ENCODE data around the gene TSPAN14.
A peak's percentile ranks its signal among the peaks of the same experiment; 100 is the strongest.
"Not testable (repeated sequence)": the region's sequence is repeated elsewhere in the genome, so short reads cannot be mapped to it uniquely, and the experiment has no call there.

TSPAN14 gene

DNA sequence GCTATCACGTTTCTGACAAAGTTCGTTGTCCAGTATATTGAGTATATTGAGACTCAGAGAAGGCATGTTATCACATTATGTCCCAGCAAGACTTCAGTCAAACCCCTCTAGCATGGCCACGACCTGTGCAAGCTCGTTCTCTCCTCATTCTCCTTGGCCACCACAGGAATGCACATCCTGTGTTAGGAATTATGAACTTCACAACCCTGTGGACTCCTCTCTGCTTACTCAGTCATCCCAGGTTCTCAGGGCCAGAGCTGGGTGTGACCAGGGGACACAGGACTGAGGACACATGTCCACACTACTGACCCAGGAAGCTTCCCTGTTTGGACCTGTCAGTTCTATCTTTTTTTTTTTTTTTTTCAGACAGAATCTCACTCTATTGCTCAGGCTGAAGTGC lies 87.9 kb downstream of the TSPAN14 start:
- no peak for DNase-seq (ENCODE audit: low spot score)

DNA sequence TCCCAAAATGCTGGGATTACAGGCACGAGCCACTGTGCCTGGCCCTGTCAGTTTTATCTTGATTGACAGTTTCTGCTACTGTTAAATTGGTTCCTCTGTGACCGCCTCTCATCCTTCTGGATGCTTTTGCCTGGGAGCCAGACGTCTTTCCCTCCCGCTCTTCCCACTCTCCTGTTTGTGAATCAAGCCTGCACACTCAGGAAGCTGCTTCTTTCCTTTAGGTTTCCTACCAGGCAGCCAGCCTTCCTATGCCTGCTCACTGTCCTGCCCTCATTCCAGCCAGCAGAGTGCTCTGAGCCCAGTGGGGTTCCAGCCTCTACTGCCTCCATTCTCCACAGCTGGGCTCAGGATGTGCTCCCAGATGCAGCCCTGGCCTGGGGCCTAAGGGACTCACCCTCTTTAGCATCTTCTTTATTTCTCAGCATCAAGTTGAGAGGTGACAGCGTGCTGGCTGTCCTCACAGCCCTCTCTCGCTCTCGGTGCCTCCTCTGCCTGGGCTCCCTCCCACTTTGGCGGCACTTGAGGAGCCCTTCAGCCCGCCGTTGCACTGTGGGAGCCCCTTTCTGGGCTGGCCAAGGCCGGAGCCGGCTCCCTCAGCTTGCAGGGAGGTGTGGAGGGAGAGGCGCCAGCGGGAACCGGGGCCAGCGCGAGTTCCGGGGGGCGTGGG lies 88.7 kb downstream of the TSPAN14 start:
- no peak for DNase-seq (ENCODE audit: low spot score)

DNA sequence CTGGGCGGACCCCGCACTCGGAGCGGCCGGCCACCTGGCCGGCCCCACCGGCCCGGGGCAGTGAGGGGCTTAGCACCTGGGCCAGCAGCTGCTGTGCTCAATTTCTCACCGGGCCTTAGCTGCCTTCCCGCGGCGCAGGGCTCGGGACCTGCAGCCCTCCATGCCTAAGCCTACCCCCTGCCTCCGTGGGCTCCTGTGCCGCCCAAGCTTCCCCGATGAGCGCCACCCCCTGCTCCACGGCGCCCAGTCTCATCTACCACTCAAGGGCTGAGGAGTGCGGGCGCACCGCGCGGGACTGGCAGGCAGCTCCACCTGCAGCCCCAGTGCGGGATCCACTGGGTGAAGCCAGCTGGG lies 89.2 kb downstream of the TSPAN14 start:
- not testable (repeated sequence) for DNase-seq (ENCODE audit: low spot score)

- DNase-seq (ENCODE audit: low spot score), result no peak
Observed at GRCh38 chr10:80544316-80544953, 90.3 kb downstream of the TSPAN14 start.

- DNase-seq (ENCODE audit: low spot score), result no peak
Observed at GRCh38 chr10:80545258-80545881, 91.3 kb downstream of the TSPAN14 start.

GRCh38 chr10:80552151-80552646 lies 98.1 kb downstream of the TSPAN14 start:
- DNase-seq (ENCODE audit: low spot score), result peak; percentile 44

DNA sequence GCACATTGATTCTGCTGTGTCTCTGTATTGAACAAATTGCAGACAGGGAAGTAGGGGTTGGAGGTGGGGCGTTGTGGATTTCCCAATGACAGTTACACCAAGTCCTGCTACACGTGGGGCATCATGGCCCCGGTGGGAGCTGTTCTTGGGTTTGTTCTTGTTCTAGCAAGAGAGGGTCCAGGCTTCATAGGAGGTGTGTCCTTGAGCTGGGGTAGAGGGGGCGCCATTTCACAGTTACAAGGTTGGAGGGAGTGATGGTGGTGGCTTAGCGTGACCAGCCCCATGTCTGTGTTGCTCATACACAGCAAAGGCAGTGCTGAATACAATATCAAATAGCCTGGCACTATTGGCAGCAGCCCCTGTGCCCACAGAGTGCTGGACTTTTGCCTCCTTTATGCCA lies 99.3 kb downstream of the TSPAN14 start:
- DNase-seq (ENCODE audit: low spot score), result no peak

- no peak for DNase-seq (ENCODE audit: low spot score)
Observed at GRCh38 chr10:80554050-80554449, 99.9 kb downstream of the TSPAN14 start.

DNA sequence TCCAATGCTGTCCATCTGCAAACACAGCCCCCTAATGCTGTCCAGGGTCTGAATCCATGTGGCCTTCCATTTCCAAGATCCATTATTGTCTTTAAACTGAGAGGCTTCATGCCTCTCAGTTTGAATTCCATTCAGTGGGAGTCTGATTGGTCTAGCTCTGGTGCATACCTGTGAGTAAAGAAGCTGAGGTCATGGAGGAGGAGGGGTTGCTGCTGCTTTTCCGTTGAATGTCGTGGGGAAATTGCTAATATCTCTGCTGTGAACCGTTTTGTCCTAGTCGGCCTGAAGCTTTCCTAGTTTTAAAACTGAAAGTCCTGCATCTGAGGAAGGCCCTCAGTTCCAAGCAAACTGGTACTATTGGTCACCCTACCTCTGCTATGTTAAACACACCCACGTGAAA lies 101.3 kb downstream of the TSPAN14 start:
- no peak for DNase-seq (ENCODE audit: low spot score)

- DNase-seq (ENCODE audit: low spot score), result no peak
Observed at GRCh38 chr10:80561950-80562349, 107.8 kb downstream of the TSPAN14 start.

- no peak for DNase-seq (ENCODE audit: low spot score)
Observed at GRCh38 chr10:80567292-80567691, 113.2 kb downstream of the TSPAN14 start.

GRCh38 chr10:80569131-80569895 lies 115.2 kb downstream of the TSPAN14 start:
- no peak for DNase-seq (ENCODE audit: low spot score)

DNA sequence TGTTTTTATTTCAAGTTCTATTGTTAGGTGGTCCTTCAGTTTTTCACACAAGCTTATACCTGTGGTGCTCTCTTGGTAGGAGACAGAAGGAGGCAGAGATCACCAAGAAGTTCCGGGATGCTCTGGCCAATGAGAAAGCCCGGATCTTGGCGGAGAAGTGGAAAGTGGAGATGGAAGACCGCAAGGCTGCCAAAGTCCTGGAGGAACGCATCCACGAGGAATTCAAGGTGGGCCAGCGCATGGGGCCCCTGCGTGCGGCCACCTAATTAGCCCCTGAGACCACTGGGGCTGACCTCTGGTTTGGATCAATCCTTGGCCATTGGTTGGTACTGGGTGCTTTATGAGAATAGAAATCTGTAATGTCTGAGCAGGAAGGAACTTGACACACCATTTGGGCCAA lies 117.2 kb downstream of the TSPAN14 start:
- DNase-seq (ENCODE audit: low spot score), result no peak

DNA sequence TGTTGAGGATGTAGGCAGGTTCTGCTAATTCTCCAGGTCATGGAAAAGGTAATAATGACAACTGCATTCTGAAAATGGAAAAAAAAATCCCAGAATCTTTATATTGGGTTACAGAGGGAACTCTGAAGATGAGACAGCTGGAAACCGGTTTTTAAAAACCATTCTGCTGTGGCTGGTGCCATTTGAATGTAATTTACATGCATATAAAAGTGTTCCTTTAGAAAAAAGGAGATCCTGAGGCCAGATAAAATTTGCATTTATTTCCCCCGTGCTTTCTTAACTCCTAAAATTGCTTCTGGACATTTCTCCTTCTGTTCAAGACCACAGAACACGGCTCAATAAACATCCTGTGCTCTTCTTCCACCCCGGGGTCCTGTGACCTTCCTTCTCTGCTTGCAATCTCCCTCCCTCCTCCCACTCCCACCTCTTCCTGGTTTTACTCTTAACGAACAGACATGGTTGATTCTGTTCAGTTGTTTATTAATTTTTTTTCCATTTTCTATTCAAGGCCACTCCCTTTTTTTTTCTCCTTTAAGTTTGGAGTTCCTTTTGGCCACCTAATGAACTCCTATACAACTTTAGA lies 125.2 kb downstream of the TSPAN14 start:
- no peak for DNase-seq (ENCODE audit: low spot score)

DNA sequence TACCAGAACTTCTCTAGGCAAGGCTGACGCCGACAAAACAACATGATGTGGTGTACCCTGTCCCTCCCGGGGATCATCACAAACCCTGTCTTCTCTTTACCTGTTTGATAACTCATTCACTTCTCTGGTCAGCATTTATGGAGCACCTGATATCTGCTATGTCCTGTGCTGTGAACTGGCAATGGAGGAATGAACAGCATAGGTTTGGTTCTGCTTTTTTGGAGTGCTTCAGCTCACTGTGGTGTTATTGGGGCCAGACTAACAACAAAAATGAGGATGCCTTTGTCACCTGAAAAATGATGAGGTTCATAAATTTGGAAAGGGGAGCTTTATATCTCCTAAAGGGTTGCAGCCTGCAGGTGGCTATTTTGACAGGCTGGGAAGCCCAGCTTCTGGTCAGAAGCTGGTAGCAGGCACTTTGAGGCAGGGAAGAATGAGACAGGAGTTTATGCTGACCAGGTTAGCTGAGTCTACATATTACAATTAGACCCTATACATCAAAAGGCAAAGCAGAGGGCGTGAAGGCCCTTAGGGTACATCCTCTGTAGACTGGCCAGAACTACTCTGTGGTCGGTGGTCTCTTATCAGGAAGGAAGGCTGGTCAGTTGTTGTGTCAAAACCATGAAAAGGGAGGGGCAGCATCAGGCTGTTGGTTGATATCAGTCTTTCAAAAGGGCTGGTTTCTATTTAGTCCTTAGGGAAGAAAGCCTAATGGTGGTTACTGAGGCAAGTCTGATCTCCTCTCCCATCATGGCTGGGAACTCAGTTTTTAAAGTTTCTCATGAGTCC lies 125.9 kb downstream of the TSPAN14 start:
- DNase-seq (ENCODE audit: low spot score), result no peak

DNA sequence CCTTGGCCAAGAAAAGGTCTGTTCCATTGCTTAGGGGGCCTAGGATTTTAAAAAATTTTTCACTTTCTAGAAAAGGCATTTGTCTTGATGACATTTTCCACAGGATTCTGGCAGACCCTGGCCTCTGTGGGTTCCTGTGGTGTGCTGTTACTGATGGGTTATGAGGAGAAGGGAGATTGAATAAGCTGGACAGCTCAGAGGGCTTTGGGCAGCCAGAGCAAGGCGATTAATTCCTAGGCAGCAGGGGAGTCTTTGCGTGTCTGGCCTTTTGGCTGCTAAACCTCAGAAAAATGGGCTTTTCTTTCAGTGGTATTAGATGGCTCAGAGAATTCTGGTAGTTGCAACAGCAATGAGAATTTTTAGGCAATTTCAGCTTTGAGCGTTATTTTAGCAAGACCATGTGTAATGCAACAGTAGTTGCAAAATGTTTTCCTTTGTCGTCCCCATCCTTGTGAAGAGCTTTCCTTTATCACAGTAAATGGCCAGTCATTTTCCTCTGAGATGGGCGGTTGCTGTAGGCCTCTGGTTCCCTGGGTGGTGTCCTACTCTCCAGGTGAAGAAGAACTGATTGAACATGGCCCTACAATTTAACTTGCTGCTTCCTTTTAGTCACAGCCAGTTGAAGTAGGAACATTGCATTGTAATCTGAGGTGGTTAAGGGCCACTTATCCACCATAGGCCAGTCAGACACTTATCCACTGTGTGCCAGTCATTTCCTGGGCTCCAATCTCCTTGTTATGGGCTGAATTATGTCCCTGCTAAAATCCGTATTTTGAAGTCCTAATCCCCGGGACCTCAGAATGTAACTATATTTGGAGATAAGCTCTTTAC lies 126.7 kb downstream of the TSPAN14 start:
- DNase-seq (ENCODE audit: low spot score), result no peak

DNA sequence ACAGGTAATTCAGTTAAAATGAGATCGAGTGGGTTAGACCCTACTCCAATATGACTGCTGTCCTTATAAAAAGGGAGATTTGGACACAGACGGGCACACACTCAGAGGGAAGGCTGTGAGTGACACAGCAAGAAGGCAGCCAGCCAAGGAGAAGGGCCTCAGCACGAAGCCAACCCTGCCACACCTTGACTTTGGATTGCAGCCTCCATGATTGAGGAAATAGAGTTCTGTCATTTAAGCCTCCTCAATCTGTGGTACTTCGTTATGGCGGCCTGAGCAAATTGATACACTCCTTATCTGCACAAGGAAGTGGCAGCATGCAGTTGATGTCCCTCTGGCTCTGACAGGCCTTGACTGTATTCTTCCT lies 127.3 kb downstream of the TSPAN14 start:
- no peak for DNase-seq (ENCODE audit: low spot score)

DNA sequence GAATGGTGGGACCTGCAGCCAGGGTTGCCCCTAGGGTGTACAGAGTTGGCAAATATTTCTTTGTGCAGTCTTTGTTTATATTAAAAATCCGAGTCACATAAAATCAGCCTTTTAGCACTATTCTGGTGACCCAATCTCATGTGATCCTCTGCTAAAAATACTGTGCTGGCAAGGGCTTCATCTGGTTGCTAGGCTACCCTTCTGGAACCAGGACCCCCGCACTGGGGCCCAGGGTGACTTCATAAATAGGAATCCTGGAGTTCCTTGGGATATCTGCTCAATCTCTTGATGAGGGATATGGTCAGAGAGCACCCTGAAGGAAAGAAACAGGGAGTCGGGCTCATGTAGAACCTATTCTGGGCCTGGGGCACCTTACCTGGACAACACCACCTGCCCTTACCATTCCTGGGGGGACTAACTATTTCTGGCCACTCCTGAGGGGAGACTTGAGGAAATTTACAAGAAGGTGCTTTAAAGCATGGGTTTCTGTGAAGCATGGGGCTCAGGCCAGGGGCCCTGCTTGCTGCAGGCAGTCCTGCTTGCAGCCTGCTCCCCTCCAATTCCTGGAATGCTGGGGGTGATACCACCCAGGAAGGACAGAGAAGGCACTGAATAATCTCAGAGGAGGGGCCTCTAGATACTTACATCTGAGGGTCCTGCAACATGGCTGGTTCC lies 128.3 kb downstream of the TSPAN14 start:
- no peak for DNase-seq (ENCODE audit: low spot score)
